SU-DHL-6 (cell line): ENCODE results near the gene ADAMTS15.

Experiments
- H2AFZ ChIP-seq: fragments of 200-600 bp; sonication (generic); 2 replicates; pipeline ENCODE4 v1.6.1; 2014; ENCODE audit warnings: low read depth, mild to moderate bottlenecking, moderate library complexity, mixed read lengths, antibody characterized with exemption, low read length; ENCODE audit not compliant: severe bottlenecking
- H3F3A ChIP-seq: fragments of 200-600 bp; shearing (Covaris generic); 2 replicates; pipeline ENCODE4 v1.6.0; 2016; ENCODE audit warnings: antibody characterized with exemption, mild to moderate bottlenecking; ENCODE audit not compliant: insufficient read depth
- H3K27ac ChIP-seq: fragments of 200-600 bp; sonication (generic); 2 replicates; pipeline ENCODE4 v1.5.1; 2016; ENCODE audit warnings: low read depth, mild to moderate bottlenecking, low read length, moderate library complexity, mixed read lengths
- H3K27me3 ChIP-seq: fragments of 200-600 bp; sonication (generic), shearing (Covaris generic); 2 replicates; pipeline ENCODE4 v1.6.0; 2014; ENCODE audit warnings: mild to moderate bottlenecking, low read length
- H3K36me3 ChIP-seq: fragments of 200-600 bp; sonication (generic); 2 replicates; pipeline ENCODE4 v1.6.1; 2014; ENCODE audit warnings: mild to moderate bottlenecking, low read length, mixed read lengths
- H3K4me2 ChIP-seq: fragments of 300-600, 200-600 bp; shearing (Covaris generic), sonication (generic); 2 replicates; pipeline ENCODE4 v1.6.0; 2014; ENCODE audit warnings: low read length, low read depth, mild to moderate bottlenecking; ENCODE audit not compliant: poor library complexity, severe bottlenecking
- H3K4me3 ChIP-seq: fragments of 200-600 bp; sonication (generic); 2 replicates; pipeline ENCODE4 v1.5.1; 2014; ENCODE audit warnings: antibody characterized with exemption, low read length, mild to moderate bottlenecking, mixed read lengths; ENCODE audit not compliant: insufficient read depth, poor library complexity, severe bottlenecking
- H3K79me2 ChIP-seq: fragments of 200-600 bp; sonication (generic); 2 replicates; pipeline ENCODE4 v1.6.1; 2014; ENCODE audit warnings: mild to moderate bottlenecking, low read length, moderate library complexity; ENCODE audit not compliant: insufficient read depth
- H3K9ac ChIP-seq: fragments of 200-600 bp; sonication (generic); 2 replicates; pipeline ENCODE4 v1.7.0; 2014; ENCODE audit warnings: mild to moderate bottlenecking, low read length
- H3K9me2 ChIP-seq: fragments of 200-600 bp; sonication (generic); replicated peaks from 2 replicates; pipeline ENCODE4 v1.6.1; 2014; ENCODE audit warnings: low read length; ENCODE audit not compliant: insufficient read depth
- H3K9me3 ChIP-seq: fragments of 200-600 bp; sonication (generic); 2 replicates; pipeline ENCODE4 v1.6.1; 2014; ENCODE audit warnings: low read length, mixed read lengths; ENCODE audit not compliant: insufficient read depth
- H4K20me1 ChIP-seq: fragments of 200-600 bp; sonication (generic); 2 replicates; pipeline ENCODE4 v1.6.1; 2014; ENCODE audit warnings: low read depth, mild to moderate bottlenecking, antibody characterized with exemption, low read length, moderate library complexity, mixed read lengths
- EZH2phosphoT487 ChIP-seq: fragments of 200-600 bp; sonication (generic), shearing (Covaris generic); conservative IDR thresholded peaks from 2 replicates; pipeline ENCODE4 v1.6.1; 2018; ENCODE audit warnings: mild to moderate bottlenecking, antibody characterized with exemption, low read length, moderate library complexity, mixed read lengths
- TF ChIP-seq, protein P1 (sequence below): fragments of 200-600 bp; sonication (generic); IDR thresholded peaks from one replicate; pipeline ENCODE4 v1.5.1; 2017; ENCODE audit warnings: antibody characterized with exemption, mild to moderate bottlenecking, low read length, moderate library complexity; ENCODE audit not compliant: insufficient read depth, poor library complexity, severe bottlenecking

The ADAMTS15 gene

DNA sequence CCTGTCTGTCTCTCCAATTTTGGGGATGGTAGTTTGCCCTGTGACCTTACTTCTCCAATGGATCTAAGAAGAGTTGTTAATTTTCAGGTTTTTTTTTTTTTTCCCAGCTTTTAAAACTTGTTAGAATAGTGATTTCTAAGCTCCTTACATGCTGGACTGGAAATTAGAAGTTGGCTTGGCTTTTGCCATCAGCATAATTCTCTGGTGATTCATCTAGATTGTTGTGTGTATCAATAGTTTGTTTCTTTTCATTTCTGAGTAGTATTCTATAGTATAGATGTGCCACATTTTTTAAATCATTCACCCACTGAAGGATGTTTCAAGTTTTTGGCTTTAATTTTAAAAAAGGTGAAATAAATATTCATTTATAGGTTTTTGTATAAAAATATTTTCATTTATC is 51.4 kb downstream of the ADAMTS15 start:
- H4K20me1 ChIP-seq: no peaks in the 10 kb centered on the region
- no peaks in the 10 kb centered on the region for H3F3A ChIP-seq
- no peaks in the 10 kb centered on the region for H3K27me3 ChIP-seq
- H3K9ac ChIP-seq: no peak overlapping the region
- H3K9me2 ChIP-seq: no peaks in the 10 kb centered on the region
- H3K27ac ChIP-seq: no peak overlapping the region
- H2AFZ ChIP-seq: no peak overlapping the region
- H3K4me3 ChIP-seq: no peak overlapping the region
- H3K79me2 ChIP-seq: no peaks in the 10 kb centered on the region
- no peaks in the 10 kb centered on the region for H3K9me3 ChIP-seq
- TF ChIP-seq EZH2phosphoT487: no peak
- TF ChIP-seq, protein P1, sequence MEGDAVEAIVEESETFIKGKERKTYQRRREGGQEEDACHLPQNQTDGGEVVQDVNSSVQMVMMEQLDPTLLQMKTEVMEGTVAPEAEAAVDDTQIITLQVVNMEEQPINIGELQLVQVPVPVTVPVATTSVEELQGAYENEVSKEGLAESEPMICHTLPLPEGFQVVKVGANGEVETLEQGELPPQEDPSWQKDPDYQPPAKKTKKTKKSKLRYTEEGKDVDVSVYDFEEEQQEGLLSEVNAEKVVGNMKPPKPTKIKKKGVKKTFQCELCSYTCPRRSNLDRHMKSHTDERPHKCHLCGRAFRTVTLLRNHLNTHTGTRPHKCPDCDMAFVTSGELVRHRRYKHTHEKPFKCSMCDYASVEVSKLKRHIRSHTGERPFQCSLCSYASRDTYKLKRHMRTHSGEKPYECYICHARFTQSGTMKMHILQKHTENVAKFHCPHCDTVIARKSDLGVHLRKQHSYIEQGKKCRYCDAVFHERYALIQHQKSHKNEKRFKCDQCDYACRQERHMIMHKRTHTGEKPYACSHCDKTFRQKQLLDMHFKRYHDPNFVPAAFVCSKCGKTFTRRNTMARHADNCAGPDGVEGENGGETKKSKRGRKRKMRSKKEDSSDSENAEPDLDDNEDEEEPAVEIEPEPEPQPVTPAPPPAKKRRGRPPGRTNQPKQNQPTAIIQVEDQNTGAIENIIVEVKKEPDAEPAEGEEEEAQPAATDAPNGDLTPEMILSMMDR: no peak
- H3K36me3 ChIP-seq: no peaks in the 10 kb centered on the region
- H3K4me2 ChIP-seq: no peak overlapping the region

- H3K79me2 ChIP-seq: no peaks in the 10 kb centered on the region
- no peak overlapping the region for H2AFZ ChIP-seq
- H3K27ac ChIP-seq: no peak overlapping the region
- no peaks in the 10 kb centered on the region for H3K36me3 ChIP-seq
- no peaks in the 10 kb centered on the region for H3F3A ChIP-seq
- no peaks in the 10 kb centered on the region for H3K9me2 ChIP-seq
- H3K4me3 ChIP-seq: no peak overlapping the region
- no peak overlapping the region for H3K9ac ChIP-seq
- H4K20me1 ChIP-seq: no peaks in the 10 kb centered on the region
- no peaks in the 10 kb centered on the region for H3K9me3 ChIP-seq
- no peak overlapping the region for H3K4me2 ChIP-seq
- H3K27me3 ChIP-seq: no peaks in the 10 kb centered on the region
- TF ChIP-seq EZH2phosphoT487: no peak
- TF ChIP-seq, protein P1: no peak
Measured at GRCh38 chr11:130504317-130504716, 55.9 kb downstream of the ADAMTS15 start.

GRCh38 chr11:130508913-130509312 is 60.5 kb downstream of the ADAMTS15 start:
- Histone ChIP-seq H2AFZ (no peak overlapping the region), H3K36me3 (no peaks in the 10 kb centered on the region), H3K79me2 (no peaks in the 10 kb centered on the region), H3F3A (no peaks in the 10 kb centered on the region), H3K9me3 (no peaks in the 10 kb centered on the region), H3K9me2 (no peaks in the 10 kb centered on the region), H3K4me2 (no peak overlapping the region), H4K20me1 (no peaks in the 10 kb centered on the region), H3K27me3 (no peaks in the 10 kb centered on the region), H3K4me3 (no peak overlapping the region), H3K9ac (no peak overlapping the region), H3K27ac (no peak overlapping the region)
- TF ChIP-seq, protein P1: no peak
- no peak for TF ChIP-seq EZH2phosphoT487
